ENCODE measurements around the gene POLN.

POLN gene

DNA sequence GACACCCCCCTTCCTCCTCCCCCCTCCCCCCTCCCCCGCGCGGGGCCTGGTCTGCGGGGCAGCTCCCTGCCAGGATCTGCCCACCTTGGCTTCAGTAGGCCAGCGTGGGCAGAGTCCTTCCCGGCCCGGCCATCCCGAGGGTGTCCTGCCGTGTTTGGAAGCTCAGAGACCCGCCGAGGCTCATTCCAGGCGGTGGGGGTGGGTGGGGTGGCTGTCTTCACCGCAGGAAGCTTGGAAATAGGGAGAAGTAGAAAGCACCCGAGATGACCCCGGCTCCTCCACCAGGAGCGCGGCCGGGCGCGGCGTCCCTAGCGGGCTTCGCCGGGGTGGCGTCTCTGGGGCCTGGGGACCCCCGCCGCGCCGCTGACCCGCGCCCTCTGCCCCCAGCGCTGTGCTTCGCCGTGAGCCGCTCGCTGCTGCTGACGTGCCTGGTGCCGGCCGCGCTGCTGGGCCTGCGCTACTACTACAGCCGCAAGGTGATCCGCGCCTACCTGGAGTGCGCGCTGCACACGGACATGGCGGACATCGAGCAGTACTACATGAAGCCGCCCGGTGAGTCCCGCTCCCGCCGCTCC lies 181.2 kb downstream of the POLN start:
- TF ChIP-seq, protein P1, sequence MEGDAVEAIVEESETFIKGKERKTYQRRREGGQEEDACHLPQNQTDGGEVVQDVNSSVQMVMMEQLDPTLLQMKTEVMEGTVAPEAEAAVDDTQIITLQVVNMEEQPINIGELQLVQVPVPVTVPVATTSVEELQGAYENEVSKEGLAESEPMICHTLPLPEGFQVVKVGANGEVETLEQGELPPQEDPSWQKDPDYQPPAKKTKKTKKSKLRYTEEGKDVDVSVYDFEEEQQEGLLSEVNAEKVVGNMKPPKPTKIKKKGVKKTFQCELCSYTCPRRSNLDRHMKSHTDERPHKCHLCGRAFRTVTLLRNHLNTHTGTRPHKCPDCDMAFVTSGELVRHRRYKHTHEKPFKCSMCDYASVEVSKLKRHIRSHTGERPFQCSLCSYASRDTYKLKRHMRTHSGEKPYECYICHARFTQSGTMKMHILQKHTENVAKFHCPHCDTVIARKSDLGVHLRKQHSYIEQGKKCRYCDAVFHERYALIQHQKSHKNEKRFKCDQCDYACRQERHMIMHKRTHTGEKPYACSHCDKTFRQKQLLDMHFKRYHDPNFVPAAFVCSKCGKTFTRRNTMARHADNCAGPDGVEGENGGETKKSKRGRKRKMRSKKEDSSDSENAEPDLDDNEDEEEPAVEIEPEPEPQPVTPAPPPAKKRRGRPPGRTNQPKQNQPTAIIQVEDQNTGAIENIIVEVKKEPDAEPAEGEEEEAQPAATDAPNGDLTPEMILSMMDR (IDR thresholded peaks at IDR 0.05; ENCODE audit: low read depth, low read length) = no peak
- DNase-seq (ENCODE audit: low read depth, low spot score) = no peak
- H3K4me3 ChIP-seq (ENCODE audit: low read depth, low read length) = no peak overlapping the region
- in situ Hi-C loops (cut with HindIII; ENCODE audit: low sequenced_read_pairs) = no loop called here

DNA sequence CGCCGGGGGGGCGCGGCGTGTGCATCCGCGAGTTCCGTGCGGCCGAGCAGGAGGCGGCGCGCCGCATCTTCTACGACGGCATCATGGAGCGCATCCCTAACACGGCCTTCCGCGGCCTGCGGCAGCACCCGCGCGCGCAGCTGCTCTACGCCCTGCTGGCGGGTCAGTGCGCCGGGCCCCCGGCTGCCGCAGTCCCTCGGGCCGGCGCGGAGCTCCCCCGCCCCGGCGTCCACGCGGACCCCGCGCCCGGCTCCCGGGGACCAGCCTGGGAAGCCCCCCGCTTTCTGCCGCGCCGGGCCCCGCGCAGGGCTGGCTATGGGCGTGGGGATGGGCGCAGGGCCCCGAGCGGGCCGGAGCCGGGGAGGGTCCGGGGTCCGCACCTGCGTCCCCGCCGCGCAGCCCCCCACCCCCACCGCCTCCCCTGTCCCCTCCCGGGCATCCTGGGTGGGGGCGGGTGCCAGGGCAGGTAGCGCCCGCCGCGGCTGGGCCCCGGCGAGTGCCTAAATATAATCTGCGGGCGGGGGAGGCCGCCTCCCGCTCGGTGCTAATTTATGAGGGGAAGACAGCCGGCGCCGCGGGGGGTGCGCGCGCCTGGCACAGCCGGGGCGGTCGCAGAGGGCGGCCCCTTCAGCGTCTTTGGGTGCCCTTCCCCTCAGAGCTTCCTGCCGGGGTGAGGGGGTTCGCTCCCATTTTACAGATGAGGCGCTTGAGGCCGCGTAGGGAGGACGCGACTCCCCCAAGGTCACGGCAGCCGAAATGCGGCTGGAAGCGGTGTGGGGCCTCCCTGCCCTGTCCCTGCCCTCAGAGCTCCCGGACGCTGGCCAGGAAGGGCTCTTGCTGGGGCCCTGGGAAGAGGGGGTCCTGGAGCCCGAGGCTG lies 182.0 kb downstream of the POLN start:
- in situ Hi-C loops (cut with HindIII; ENCODE audit: low sequenced_read_pairs) = no loop called here
- no peak overlapping the region for H3K4me3 ChIP-seq (ENCODE audit: low read depth, low read length)
- TF ChIP-seq, protein P1 (IDR thresholded peaks at IDR 0.05; ENCODE audit: low read depth, low read length) = no peak
- DNase-seq (ENCODE audit: low read depth, low spot score) = no peak

DNA sequence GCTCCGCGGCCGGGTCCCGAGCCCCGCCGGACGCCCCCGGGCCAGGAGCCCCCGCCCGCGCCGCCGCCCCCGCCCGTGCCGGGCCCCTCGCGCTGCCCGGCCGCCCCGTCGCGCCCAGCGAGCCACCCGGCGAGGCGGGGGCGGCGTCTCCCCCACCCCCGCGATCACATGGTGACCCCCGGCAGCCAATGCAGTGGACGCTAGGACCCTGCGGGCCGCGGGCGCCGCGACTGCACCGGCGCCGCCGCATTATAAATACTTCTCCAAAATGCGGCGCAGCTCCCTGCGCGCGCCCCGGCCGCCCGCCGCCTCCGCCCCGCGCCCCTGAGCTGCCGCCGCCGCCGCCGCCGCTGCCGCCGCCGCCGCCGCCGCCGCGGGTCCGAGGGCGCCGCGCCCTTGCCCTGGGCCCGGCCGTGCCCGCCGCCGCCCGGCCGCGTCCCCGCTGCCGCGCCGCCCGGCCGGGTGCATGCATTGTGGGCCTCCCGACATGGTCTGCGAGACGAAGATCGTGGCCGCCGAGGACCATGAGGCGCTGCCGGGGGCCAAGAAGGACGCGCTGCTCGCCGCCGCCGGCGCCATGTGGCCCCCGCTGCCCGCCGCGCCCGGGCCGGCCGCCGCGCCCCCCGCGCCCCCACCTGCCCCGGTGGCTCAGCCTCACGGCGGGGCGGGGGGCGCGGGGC lies 182.7 kb downstream of the POLN start, which contains the start of gene NAT8L:
NAT8L (plus strand) TSS at position 282 of the 680 bp plus-strand sequence; CDS start at position 467, 185 bp downstream.
- DNase-seq (ENCODE audit: low read depth, low spot score) = no peak
- H3K4me3 ChIP-seq (ENCODE audit: low read depth, low read length) = no peak within 1 kb of the TSS
- in situ Hi-C loops (cut with HindIII; ENCODE audit: low sequenced_read_pairs) = no loop called here
- TF ChIP-seq, protein P1 (IDR thresholded peaks at IDR 0.05; ENCODE audit: low read depth, low read length) = no peak

DNA sequence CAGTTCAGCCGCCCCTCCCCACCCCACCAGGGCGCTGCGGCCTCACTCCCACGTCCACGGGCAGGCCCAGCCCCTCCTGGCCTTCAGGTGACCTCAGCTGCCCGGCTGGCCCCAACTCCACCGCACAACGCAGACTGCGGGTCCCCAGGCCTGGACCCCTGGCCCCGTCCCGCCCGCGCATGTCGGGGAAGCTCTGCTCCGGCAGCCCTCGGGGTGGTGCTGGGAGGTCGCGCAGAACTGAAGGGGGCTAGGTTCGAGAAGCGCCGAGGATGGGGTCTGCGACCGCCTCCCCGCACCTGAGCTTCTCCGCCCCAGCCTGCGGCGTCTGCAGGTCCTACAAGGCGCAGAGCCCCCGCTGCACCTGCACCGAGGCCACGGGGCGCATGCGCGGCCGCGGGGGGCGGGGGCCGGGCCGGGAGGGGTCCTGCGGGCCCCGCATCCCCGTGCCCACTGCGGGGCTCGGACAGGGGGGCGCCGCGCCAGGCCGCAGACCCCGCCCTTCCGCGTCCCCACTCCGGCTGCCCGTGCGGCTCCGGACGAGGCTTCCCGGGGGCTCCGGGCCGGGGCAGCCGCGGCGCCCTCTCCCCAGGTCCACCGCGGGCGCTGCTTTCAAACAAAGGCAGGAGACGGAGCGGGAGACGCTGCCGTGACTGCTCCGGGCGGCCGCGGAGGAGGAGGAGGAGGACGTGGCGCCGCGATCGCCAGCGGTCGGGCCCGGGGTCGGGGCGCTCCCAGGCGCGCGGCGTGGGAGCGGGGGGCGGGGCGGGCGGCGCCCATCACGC lies 183.5 kb downstream of the POLN start:
- TF ChIP-seq, protein P1 (IDR thresholded peaks at IDR 0.05; ENCODE audit: low read depth, low read length) = no peak
- DNase-seq (ENCODE audit: low read depth, low spot score) = no peak
- no peak overlapping the region for H3K4me3 ChIP-seq (ENCODE audit: low read depth, low read length)
- in situ Hi-C loops (cut with HindIII; ENCODE audit: low sequenced_read_pairs) = no loop called here

DNA sequence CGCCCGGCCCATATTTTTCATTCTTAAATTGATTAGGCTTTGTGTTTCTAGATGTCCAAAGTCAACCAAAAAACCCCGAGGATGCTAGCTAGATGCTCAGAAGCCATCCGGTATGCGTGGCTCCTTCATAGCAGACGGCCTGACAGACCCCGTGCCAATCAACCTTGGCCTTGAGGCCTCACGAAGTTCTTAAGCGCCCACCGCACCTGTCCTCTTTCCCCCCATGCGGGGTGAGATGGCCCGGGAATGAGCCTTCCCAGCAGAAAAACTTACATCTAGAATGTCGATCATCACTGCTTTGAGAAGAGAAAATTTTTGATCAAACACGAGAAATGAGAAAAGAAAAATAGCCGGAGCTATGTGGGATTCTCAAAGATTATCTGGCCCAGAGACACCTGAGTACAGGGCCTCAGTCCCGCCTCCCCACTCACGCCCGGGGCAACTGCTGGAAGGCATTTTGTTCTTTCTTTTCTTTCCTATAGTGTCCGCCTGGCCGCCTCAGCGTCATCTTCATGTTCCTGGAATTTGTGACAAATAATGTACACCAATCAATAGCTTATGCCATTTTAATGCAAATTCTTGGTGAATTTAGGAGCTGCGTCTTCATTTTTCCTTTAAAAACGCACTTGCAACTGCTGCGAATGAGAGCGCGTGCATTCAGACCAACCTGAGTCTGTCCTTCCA lies 184.4 kb downstream of the POLN start:
- DNase-seq (ENCODE audit: low read depth, low spot score) = no peak
- in situ Hi-C loops (cut with HindIII; ENCODE audit: low sequenced_read_pairs) = no loop called here
- H3K4me3 ChIP-seq (ENCODE audit: low read depth, low read length) = no peak overlapping the region
- TF ChIP-seq, protein P1 (IDR thresholded peaks at IDR 0.05; ENCODE audit: low read depth, low read length) = no peak

Data from astrocyte of the spinal cord (primary cell).